Measurements from ENCODE around the gene ABHD8. TPM values are rescaled to one million over a fixed set of nuclear protein-coding genes. Genes with fewer than 3 reads are reported as not detected.
A peak's percentile ranks its signal among the peaks of the same experiment; 100 is the strongest.

ABHD8 gene
- total RNA-seq, 2 experiments from 2014 or later = 12.4 to 12.9 TPM

GRCh38 chr19:17323300-17323963 lies 20.2 kb upstream of the ABHD8 start:
- peaks cover 5% of the 10 kb centered on the region for H3K36me3 Mint-ChIP-seq
- POLR2A ChIA-PET = interaction anchor here (2.3 kb wide), 1 partner anchor 10 kb away, joined by 10 read pairs; no protein-coding TSS in a partner anchor
- no peak overlapping the region for H3K27ac Mint-ChIP-seq
- H3K27me3 Mint-ChIP-seq = no peaks in the 10 kb centered on the region
- no peak for DNase-seq
- peaks cover 5% of the 10 kb centered on the region for H3K4me1 Mint-ChIP-seq
- no peak for ATAC-seq (ENCODE audit: low read depth)
- peak overlapping the region; percentile 47 for H3K4me3 Mint-ChIP-seq
- H3K9me3 Mint-ChIP-seq = no peaks in the 10 kb centered on the region

GRCh38 chr19:17322854-17323253 lies 19.6 kb upstream of the ABHD8 start:
- Mint-ChIP-seq H3K27ac (no peak overlapping the region), H3K4me3 (no peak overlapping the region), H3K36me3 (peaks cover 5% of the 10 kb centered on the region), H3K9me3 (no peaks in the 10 kb centered on the region), H3K27me3 (no peaks in the 10 kb centered on the region), H3K4me1 (peaks cover 4% of the 10 kb centered on the region)
- DNase-seq (no peak), ATAC-seq (ENCODE audit: low read depth) (no peak)
- POLR2A ChIA-PET = interaction anchor here (2.3 kb wide), 1 partner anchor 10 kb away, joined by 10 read pairs; no protein-coding TSS in a partner anchor

- no peak overlapping the region for H3K4me3 Mint-ChIP-seq
- POLR2A ChIA-PET = interaction anchor here (0.6 to 0.9 kb wide), 2 partner anchors 12 to 1170 kb away, joined by 3 read pairs; no protein-coding TSS in a partner anchor
- peak overlapping the region; percentile 28 for H3K27ac Mint-ChIP-seq
- H3K36me3 Mint-ChIP-seq = peaks cover 5% of the 10 kb centered on the region
- no peak for ATAC-seq (ENCODE audit: low read depth)
- H3K4me1 Mint-ChIP-seq = peaks cover 4% of the 10 kb centered on the region
- H3K27me3 Mint-ChIP-seq = no peaks in the 10 kb centered on the region
- H3K9me3 Mint-ChIP-seq = no peaks in the 10 kb centered on the region
- DNase-seq = no peak
Measured at GRCh38 chr19:17321655-17322489, 18.6 kb upstream of the ABHD8 start.

DNA sequence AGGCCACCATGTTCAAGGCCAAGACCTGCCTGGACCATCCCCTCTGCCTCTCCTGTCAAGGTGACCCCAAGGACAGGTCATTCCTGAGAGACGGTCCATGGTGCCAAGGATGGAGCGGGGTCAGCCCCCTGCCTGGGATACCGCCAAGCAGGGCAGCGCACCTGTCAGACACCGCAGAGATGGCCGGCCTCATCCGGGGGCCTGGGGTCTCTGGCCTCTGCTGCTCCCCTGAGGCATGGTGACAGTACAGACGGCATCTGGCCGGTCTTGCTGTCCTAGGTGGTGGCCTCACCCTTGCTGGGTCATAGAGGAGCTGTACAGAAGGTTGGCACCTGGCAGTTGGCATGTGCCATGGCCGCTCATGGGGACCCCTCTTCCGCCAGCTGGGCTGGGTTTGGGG lies 17.2 kb upstream of the ABHD8 start:
- Mint-ChIP-seq H3K4me1 (peaks cover 5% of the 10 kb centered on the region), H3K27me3 (no peaks in the 10 kb centered on the region), H3K27ac (no peak overlapping the region), H3K9me3 (no peaks in the 10 kb centered on the region), H3K36me3 (peaks cover 14% of the 10 kb centered on the region), H3K4me3 (no peak overlapping the region)
- ATAC-seq (ENCODE audit: low read depth) (no peak), DNase-seq (no peak)
- POLR2A ChIA-PET = interaction anchor here (1.2 kb wide), 1 partner anchor 11 kb away, joined by 3 read pairs; the partner anchor contains the start of gene DDA1

- POLR2A ChIA-PET = interaction anchor here (1.7 kb wide), 1 partner anchor 11 kb away, joined by 3 read pairs; no protein-coding TSS in a partner anchor
- peaks cover 15% of the 10 kb centered on the region for H3K36me3 Mint-ChIP-seq
- no peak for ATAC-seq (ENCODE audit: low read depth)
- H3K9me3 Mint-ChIP-seq = no peaks in the 10 kb centered on the region
- H3K4me1 Mint-ChIP-seq = peaks cover 5% of the 10 kb centered on the region
- H3K27me3 Mint-ChIP-seq = no peaks in the 10 kb centered on the region
- H3K27ac Mint-ChIP-seq = no peak overlapping the region
- no peak overlapping the region for H3K4me3 Mint-ChIP-seq
- DNase-seq = no peak
Measured at GRCh38 chr19:17319473-17320238, 16.4 kb upstream of the ABHD8 start.

DNA sequence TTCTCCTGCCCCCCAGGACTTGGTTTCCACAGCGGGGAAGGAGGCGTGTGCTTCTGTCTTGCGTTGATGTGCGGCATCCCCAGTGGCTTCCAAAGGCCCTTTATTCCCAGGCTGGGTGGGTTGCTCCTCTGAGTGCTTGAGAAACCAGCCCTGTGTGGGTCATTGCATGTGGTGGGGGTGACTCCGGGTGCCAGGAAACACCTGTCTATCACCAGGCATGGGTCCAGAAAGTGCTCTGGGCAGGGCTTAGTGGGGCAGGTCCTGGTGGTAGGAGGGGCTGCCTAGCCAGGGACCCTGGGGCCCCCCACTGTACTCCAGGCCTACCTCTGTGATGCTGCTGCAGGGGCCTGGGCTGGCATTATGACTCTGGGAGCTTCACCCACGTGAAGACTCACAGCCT lies 15.7 kb upstream of the ABHD8 start:
- Mint-ChIP-seq H3K4me1 (peaks cover 5% of the 10 kb centered on the region), H3K27me3 (no peaks in the 10 kb centered on the region), H3K4me3 (no peak overlapping the region), H3K9me3 (no peaks in the 10 kb centered on the region), H3K36me3 (peaks cover 15% of the 10 kb centered on the region), H3K27ac (no peak overlapping the region)
- DNase-seq = no peak
- ATAC-seq (ENCODE audit: low read depth) = no peak
- POLR2A ChIA-PET = interaction anchor here (1.7 kb wide), 1 partner anchor 10 kb away, joined by 3 read pairs; no protein-coding TSS in a partner anchor

GRCh38 chr19:17314007-17314593 lies 10.9 kb upstream of the ABHD8 start:
- POLR2A ChIA-PET = no interaction called here
- DNase-seq (no peak), ATAC-seq (ENCODE audit: low read depth) (no peak)
- Mint-ChIP-seq H3K4me3 (no peak overlapping the region), H3K4me1 (peaks cover 14% of the 10 kb centered on the region), H3K36me3 (peaks cover 10% of the 10 kb centered on the region), H3K27me3 (no peaks in the 10 kb centered on the region), H3K27ac (no peak overlapping the region), H3K9me3 (no peaks in the 10 kb centered on the region)

DNA sequence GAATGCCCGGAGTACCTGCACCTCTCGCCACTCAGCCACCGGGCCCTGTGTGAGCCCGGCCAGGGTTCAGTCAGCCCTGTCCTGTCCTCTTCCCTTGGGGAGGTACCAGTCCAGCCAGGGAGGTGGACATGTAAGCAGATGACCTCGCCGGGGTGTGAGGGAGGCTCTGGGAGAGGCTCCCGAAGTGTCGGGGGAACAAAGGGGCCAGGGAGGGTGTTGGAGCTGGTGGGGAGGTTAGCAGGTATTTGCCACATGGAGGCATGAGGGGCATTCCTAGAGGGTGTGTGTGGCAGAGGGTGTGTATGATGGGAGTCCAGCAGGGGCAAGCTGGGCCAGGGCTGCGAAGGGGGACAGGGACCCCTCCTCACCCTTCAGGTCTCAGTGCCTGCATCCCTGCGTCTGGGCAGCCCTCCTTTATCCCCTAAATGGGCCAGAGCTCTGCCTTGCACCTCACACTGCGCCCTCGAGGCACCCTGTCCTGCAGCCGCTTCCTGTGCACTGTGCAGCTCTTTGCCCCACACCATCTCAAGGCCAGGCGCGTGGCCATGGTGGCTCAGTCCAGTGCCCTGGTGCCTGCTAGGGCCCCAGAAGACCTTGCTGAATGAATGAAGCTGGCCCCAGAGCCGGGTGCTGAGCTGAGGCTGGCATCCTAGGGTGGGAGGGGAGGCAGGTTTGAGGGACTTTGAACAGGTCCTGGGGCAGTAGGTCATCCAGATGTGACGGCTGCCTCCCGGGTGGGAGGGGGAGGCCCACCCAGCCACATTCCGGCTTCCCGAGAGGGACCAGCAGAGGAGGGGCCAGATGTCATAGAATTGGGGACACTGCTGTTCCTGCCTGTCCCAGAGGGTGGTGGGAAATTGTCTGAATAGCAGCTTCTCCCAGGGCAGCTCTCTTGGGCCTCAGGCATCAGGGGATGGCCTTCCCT lies 9.2 kb upstream of the ABHD8 start:
- no peak for ATAC-seq (ENCODE audit: low read depth)
- Mint-ChIP-seq H3K36me3 (peaks cover 10% of the 10 kb centered on the region), H3K9me3 (no peaks in the 10 kb centered on the region), H3K4me1 (peaks cover 21% of the 10 kb centered on the region), H3K27ac (no peak overlapping the region), H3K4me3 (no peak overlapping the region), H3K27me3 (no peaks in the 10 kb centered on the region)
- DNase-seq = no peak
- POLR2A ChIA-PET = no interaction called here

GRCh38 chr19:17311455-17312188 lies 8.4 kb upstream of the ABHD8 start:
- Mint-ChIP-seq H3K9me3 (no peaks in the 10 kb centered on the region), H3K36me3 (peaks cover 10% of the 10 kb centered on the region), H3K27me3 (no peaks in the 10 kb centered on the region), H3K27ac (peak overlapping the region; percentile 51), H3K4me3 (peak overlapping the region; percentile 2), H3K4me1 (peaks cover 23% of the 10 kb centered on the region)
- ATAC-seq (ENCODE audit: low read depth) (no peak), DNase-seq (no peak)
- POLR2A ChIA-PET = no interaction called here

GRCh38 chr19:17309965-17310461 lies 6.8 kb upstream of the ABHD8 start:
- peak overlapping the region; percentile 99 for H3K4me3 Mint-ChIP-seq
- no peaks in the 10 kb centered on the region for H3K36me3 Mint-ChIP-seq
- no peaks in the 10 kb centered on the region for H3K27me3 Mint-ChIP-seq
- POLR2A ChIA-PET = interaction anchor here (0.8 to 3.8 kb wide), 10 partner anchors 11 to 95 kb away, joined by 3 to 45 read pairs (median 4); partner anchors contain the start of genes ANO8, BST2 and GTPBP3
- no peaks in the 10 kb centered on the region for H3K9me3 Mint-ChIP-seq
- no peak for DNase-seq
- no peak for ATAC-seq (ENCODE audit: low read depth)
- H3K4me1 Mint-ChIP-seq = peaks cover 26% of the 10 kb centered on the region
- H3K27ac Mint-ChIP-seq = peak overlapping the region; percentile 99

GRCh38 chr19:17309198-17309964 lies 6.2 kb upstream of the ABHD8 start, which contains the start of gene DDA1:
TSS of gene DDA1 (plus strand) at chr19:17309563. CDS start at chr19:17309655, 92 bp downstream.
- peak; percentile 92 for DNase-seq
- peak within 1 kb of the TSS; percentile 99 for H3K4me3 Mint-ChIP-seq
- ATAC-seq (ENCODE audit: low read depth) = peak; percentile 75
- H3K4me1 Mint-ChIP-seq = peaks cover 30% of the 10 kb centered on the region
- H3K27ac Mint-ChIP-seq = peak within 1 kb of the TSS; percentile 99
- H3K27me3 Mint-ChIP-seq = no peaks in the 10 kb centered on the region
- POLR2A ChIA-PET = interaction anchor here (0.6 to 3.8 kb wide), 18 partner anchors 10 to 545 kb away, joined by 3 to 45 read pairs (median 4); partner anchors contain the start of genes ANO8, BST2, FCHO1 and GTPBP3
- no peaks in the 10 kb centered on the region for H3K36me3 Mint-ChIP-seq
- no peaks in the 10 kb centered on the region for H3K9me3 Mint-ChIP-seq

Data from activated naive CD8-positive, alpha-beta T cell treated with anti-CD3 and anti-CD28 coated beads, Interleukin-2, amount 10 ng/mL, durations not matched to agents 7 days and 5 days (primary cell).